ENCODE results near the gene MT2A. TPM values are rescaled to one million over a fixed set of nuclear protein-coding genes. Genes with fewer than 3 reads are reported as not detected.
A peak's percentile ranks its signal among the peaks of the same experiment; 100 is the strongest.

Gene MT2A
- total and polyA plus RNA-seq, 7 experiments from 2014 or later, result 15.0 to 435 (median 40.7) TPM

DNA sequence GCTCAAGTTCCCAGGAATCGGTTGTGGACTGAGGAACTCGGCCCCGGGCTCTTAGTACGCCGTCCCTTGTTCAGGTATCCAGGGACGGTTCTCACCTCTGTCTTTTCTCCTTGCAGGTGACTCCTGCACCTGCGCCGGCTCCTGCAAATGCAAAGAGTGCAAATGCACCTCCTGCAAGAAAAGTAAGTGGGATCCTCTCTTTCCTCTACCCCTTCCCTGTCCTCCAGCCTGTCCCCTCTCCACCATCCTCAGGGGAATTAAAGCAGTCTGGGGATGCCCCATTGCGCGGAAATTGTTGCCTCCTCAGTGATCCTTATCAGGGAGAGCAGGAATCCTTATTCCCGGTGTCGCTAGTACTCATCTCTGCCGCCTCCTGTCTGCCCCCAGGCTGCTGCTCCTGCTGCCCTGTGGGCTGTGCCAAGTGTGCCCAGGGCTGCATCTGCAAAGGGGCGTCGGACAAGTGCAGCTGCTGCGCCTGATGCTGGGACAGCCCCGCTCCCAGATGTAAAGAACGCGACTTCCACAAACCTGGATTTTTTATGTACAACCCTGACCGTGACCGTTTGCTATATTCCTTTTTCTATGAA, 585 bp downstream of the MT2A start:
- peaks cover 35 to 55% (median 47%) of the 10 kb centered on the region in 7 donors for H3K4me1 Mint-ChIP-seq
- H3K4me1 ChIP-seq (ENCODE audit: control insufficient read depth in 2 of 2, insufficient read depth in 2 of 2, low read length in 2 of 2), result peaks cover 29 to 34% of the 10 kb centered on the region in 2 donors
- no peaks in the 10 kb centered on the region for H3K36me3 ChIP-seq (ENCODE audit: control insufficient read depth in 2 of 3, insufficient read depth in 3 of 3, low read length in 3 of 3)
- POLR2A ChIA-PET, result interaction anchor here (0.7 to 4.8 kb wide), 11 partner anchors 14 to 100 kb away, joined by 3 to 23 read pairs (median 4); partner anchors contain the start of genes MT1F and MT1X
- CTCF ChIA-PET, result interaction anchor here (1.0 to 2.6 kb wide), 4 partner anchors 15 to 93 kb away, joined by 3 to 10 read pairs (median 4); partner anchors contain the start of gene MT1H
- no peaks in the 10 kb centered on the region for H3K9me3 Mint-ChIP-seq
- peak overlapping the region; percentile 85 to 99 (median 93) for H3K27ac Mint-ChIP-seq
- H3K4me3 ChIP-seq (ENCODE audit: low read length), result peak overlapping the region; percentile 97
- ATAC-seq (no peak), DNase-seq (peak in 2 of 9 donors; percentile 27 to 29)
- H3K27ac ChIP-seq (ENCODE audit: low read depth, low read length), result peak overlapping the region; percentile 94
- no peaks in the 10 kb centered on the region for H3K27me3 Mint-ChIP-seq
- peak overlapping the region; percentile 85 to 100 (median 96) for H3K4me3 Mint-ChIP-seq
- peaks cover 0 to 5% (median 0%) of the 10 kb centered on the region in 5 donors for H3K36me3 Mint-ChIP-seq
- H3K27me3 ChIP-seq (ENCODE audit: control insufficient read depth in 2 of 2, insufficient read depth in 2 of 2, low read length in 2 of 2), result no peaks in the 10 kb centered on the region
- no peaks in the 10 kb centered on the region for H3K9me3 ChIP-seq (ENCODE audit: control insufficient read depth in 2 of 3, low read length in 3 of 3)
- intact Hi-C loops (cut with micrococcal nuclease), result loop anchor here (1.0 to 5.0 kb wide), 18 partner anchors 8 to 1520 kb away; partner anchors contain the start of genes MT1E (in 2 of the 2), MT1X (in 2 of the 2), AMFR (in 1 of the 2) and CFAP20 (in 1 of the 2)

DNA sequence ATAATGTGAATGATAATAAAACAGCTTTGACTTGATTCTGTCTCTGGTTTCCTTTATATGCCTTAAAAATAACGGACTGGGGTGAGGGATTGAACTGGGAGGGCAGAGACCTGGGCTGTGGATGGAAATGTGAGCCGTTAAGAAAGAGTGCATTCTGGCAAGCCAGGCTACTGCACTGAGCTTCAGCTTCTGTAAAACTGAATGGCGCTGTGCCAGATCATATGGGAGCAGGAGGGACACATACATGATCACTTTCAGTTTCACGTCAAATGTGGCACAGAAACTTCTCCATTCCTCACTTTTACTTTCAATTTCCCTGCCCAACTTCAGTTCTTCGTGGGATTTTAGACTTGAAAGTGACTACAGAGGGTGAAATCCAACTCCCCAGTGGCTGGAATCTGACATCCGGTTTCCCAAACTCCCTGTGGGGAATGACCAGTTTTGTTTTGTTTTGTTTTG, 1.1 kb downstream of the MT2A start:
- ATAC-seq (peak; percentile 60), DNase-seq (peak; percentile 28 to 90 (median 82))
- peak overlapping the region; percentile 85 to 99 (median 93) for H3K27ac Mint-ChIP-seq
- H3K9me3 ChIP-seq (ENCODE audit: control insufficient read depth in 2 of 3, low read length in 3 of 3), result no peaks in the 10 kb centered on the region
- no peaks in the 10 kb centered on the region for H3K27me3 ChIP-seq (ENCODE audit: control insufficient read depth in 2 of 2, insufficient read depth in 2 of 2, low read length in 2 of 2)
- H3K9me3 Mint-ChIP-seq, result no peaks in the 10 kb centered on the region
- H3K4me1 Mint-ChIP-seq, result peaks cover 36 to 60% (median 47%) of the 10 kb centered on the region in 7 donors
- no peaks in the 10 kb centered on the region for H3K36me3 ChIP-seq (ENCODE audit: control insufficient read depth in 2 of 3, insufficient read depth in 3 of 3, low read length in 3 of 3)
- H3K36me3 Mint-ChIP-seq, result peaks cover 0 to 5% (median 0%) of the 10 kb centered on the region in 5 donors
- ChIA-PET CTCF (interaction anchor here (1.0 to 2.6 kb wide), 3 partner anchors 15 to 60 kb away, joined by 3 to 10 read pairs (median 5); partner anchors contain the start of gene MT1H), POLR2A (interaction anchor here (0.8 to 4.8 kb wide), 3 partner anchors 46 to 73 kb away, joined by 3 to 23 read pairs (median 4); partner anchors contain the start of gene MT1X)
- H3K27me3 Mint-ChIP-seq, result no peaks in the 10 kb centered on the region
- H3K4me3 Mint-ChIP-seq, result peak overlapping the region; percentile 85 to 100 (median 96)
- H3K4me1 ChIP-seq (ENCODE audit: control insufficient read depth in 2 of 2, insufficient read depth in 2 of 2, low read length in 2 of 2), result peaks cover 29 to 34% of the 10 kb centered on the region in 2 donors
- intact Hi-C loops (cut with micrococcal nuclease), result loop anchor here (1.0 to 5.0 kb wide), 9 partner anchors 8 to 1519 kb away; partner anchors contain the start of genes AMFR (in 1 of the 2), CFAP20 (in 1 of the 2), HERPUD1 (in 1 of the 2) and KATNB1 (in 1 of the 2)
- peak overlapping the region; percentile 94 for H3K27ac ChIP-seq (ENCODE audit: low read depth, low read length)
- H3K4me3 ChIP-seq (ENCODE audit: low read length), result peak overlapping the region; percentile 97

DNA sequence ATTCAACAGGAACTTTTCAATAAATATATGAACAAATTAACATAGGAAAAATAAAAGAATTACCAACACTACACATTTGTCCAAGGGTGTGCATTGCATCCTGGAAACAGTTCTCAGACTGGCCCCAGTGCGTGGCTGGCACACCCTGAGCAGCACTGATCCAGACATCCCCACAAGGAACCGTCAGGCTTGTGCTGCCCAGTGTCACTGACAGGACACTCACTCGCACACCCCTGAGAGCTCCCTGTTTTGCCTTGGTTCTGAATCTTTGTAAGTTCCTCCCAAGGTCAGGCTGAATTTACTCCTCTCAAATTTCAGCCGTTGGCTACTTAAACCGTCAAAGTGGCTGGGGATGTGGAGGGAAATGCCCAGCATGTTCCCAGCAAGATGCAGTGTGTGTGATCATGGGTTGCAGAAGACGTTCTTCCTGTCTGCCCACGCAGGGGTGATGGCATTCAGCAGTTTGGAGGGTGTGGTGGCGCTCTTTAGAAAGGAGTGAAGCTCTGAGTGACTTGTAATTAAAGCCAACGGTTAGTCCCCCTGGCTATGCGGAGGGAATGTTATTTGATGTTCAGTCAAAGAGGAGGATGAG, 1.7 kb downstream of the MT2A start:
- POLR2A ChIA-PET, result interaction anchor here (0.8 to 1.5 kb wide), 4 partner anchors 14 to 72 kb away, joined by 3 to 4 read pairs (median 4); partner anchors contain the start of genes MT1E and MT1X

DNA sequence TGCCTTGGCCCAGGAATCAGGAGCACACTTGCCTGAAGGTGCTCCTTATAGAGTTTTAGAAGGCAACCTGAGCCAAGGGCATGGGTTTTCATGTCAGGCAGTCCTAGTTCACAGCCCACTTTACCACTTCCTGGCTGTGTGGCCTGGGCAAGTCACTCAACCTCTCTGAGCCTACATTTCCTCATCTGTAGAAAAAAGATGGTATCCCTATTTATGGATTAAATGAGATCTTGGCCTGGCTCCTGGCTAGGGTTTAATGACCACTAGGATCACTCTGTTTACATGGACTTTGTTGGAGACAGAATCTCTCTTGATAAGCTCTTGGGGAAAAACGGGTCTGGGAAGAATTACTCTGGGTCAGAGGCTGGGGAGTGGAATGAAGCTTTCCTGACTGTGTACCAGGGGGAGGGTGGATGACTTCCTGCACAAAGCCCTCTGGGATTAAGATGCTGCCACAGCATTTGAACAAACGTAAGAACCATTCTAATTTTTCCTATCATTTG, 2.3 kb downstream of the MT2A start:
- intact Hi-C loops (cut with micrococcal nuclease), result no loop called here
- Histone ChIP-seq H3K27me3 (ENCODE audit: control insufficient read depth in 2 of 2, insufficient read depth in 2 of 2, low read length in 2 of 2) (no peaks in the 10 kb centered on the region), H3K27ac (ENCODE audit: low read depth, low read length) (peak overlapping the region; percentile 94), H3K4me3 (ENCODE audit: low read length) (peak overlapping the region; percentile 97), H3K4me1 (ENCODE audit: control insufficient read depth in 2 of 2, insufficient read depth in 2 of 2, low read length in 2 of 2) (peaks cover 29 to 34% of the 10 kb centered on the region in 2 donors), H3K9me3 (ENCODE audit: control insufficient read depth in 2 of 3, low read length in 3 of 3) (no peaks in the 10 kb centered on the region), H3K36me3 (ENCODE audit: control insufficient read depth in 2 of 3, insufficient read depth in 3 of 3, low read length in 3 of 3) (no peaks in the 10 kb centered on the region)
- peak overlapping the region; percentile 85 to 99 (median 93) for H3K27ac Mint-ChIP-seq
- H3K36me3 Mint-ChIP-seq, result peaks cover 0 to 5% (median 0%) of the 10 kb centered on the region in 5 donors
- peak overlapping the region; percentile 81 to 100 (median 93) for H3K4me3 Mint-ChIP-seq
- POLR2A ChIA-PET, result interaction anchor here (1.0 to 1.5 kb wide), 4 partner anchors 13 to 72 kb away, joined by 3 to 5 read pairs (median 4); partner anchors contain the start of genes MT1E and MT1X
- H3K27me3 Mint-ChIP-seq, result no peaks in the 10 kb centered on the region
- no peaks in the 10 kb centered on the region for H3K9me3 Mint-ChIP-seq
- DNase-seq, result no peak
- CTCF ChIA-PET, result interaction anchor here (1.3 to 2.6 kb wide), 2 partner anchors 33 to 98 kb away, joined by 3 to 10 read pairs; no protein-coding TSS in a partner anchor
- H3K4me1 Mint-ChIP-seq, result peaks cover 38 to 69% (median 46%) of the 10 kb centered on the region in 7 donors
- peak; percentile 23 for ATAC-seq

More for the DNA sequence above, 1.7 kb downstream of the MT2A start:
- H3K9me3 Mint-ChIP-seq, result no peaks in the 10 kb centered on the region
- DNase-seq (peak; percentile 33 to 83 (median 77)), ATAC-seq (peak; percentile 77)
- peak overlapping the region; percentile 97 for H3K4me3 ChIP-seq (ENCODE audit: low read length)
- no peaks in the 10 kb centered on the region for H3K36me3 ChIP-seq (ENCODE audit: control insufficient read depth in 2 of 3, insufficient read depth in 3 of 3, low read length in 3 of 3)
- intact Hi-C loops (cut with micrococcal nuclease), result no loop called here
- H3K27me3 Mint-ChIP-seq, result no peaks in the 10 kb centered on the region
- CTCF ChIA-PET, result interaction anchor here (1.0 to 2.6 kb wide), 3 partner anchors 14 to 60 kb away, joined by 3 to 10 read pairs (median 5); partner anchors contain the start of gene MT1H
- peaks cover 29 to 34% of the 10 kb centered on the region in 2 donors for H3K4me1 ChIP-seq (ENCODE audit: control insufficient read depth in 2 of 2, insufficient read depth in 2 of 2, low read length in 2 of 2)
- peak overlapping the region; percentile 94 for H3K27ac ChIP-seq (ENCODE audit: low read depth, low read length)
- peak overlapping the region; percentile 85 to 100 (median 96) for H3K4me3 Mint-ChIP-seq
- no peaks in the 10 kb centered on the region for H3K9me3 ChIP-seq (ENCODE audit: control insufficient read depth in 2 of 3, low read length in 3 of 3)
- no peaks in the 10 kb centered on the region for H3K27me3 ChIP-seq (ENCODE audit: control insufficient read depth in 2 of 2, insufficient read depth in 2 of 2, low read length in 2 of 2)
- H3K27ac Mint-ChIP-seq, result peak overlapping the region; percentile 85 to 99 (median 93)
- peaks cover 0 to 5% (median 0%) of the 10 kb centered on the region in 5 donors for H3K36me3 Mint-ChIP-seq
- peaks cover 36 to 66% (median 46%) of the 10 kb centered on the region in 7 donors for H3K4me1 Mint-ChIP-seq

DNA sequence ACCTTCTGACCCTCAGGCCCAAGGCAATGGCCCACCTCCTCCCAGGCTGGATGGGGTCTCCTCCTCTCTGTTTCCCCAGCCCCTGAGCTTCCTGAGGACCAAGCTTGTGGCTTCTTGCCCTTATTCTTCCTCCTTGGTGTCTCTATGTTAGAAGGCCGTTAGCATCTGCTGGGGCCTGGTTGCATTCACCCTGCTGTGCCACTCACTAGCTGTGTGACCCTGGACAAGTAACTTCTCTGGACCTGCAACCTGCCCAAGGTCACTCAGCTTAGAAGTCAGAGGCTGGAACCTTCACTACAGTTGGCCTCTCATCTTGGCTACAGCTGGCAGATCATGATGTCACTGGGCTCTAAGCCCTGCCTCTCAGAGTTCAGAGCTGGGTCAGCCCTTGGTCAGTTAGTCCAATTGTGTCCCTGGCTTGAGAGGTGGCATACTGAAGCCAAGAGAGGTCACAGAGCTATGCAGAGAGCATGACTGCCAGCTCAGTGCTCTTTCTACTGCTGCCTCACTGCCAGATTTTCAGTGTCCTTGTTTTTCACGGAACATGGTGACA, 3.0 kb downstream of the MT2A start:
- Mint-ChIP-seq H3K9me3 (no peaks in the 10 kb centered on the region), H3K27me3 (no peaks in the 10 kb centered on the region), H3K4me3 (peak overlapping the region in 9 of 10 donors; percentile 7 to 90 (median 37)), H3K4me1 (peaks cover 38 to 67% (median 44%) of the 10 kb centered on the region in 7 donors), H3K36me3 (peaks cover 0 to 5% (median 0%) of the 10 kb centered on the region in 5 donors), H3K27ac (peak overlapping the region; percentile 85 to 99 (median 93))
- H3K9me3 ChIP-seq (ENCODE audit: control insufficient read depth in 2 of 3, low read length in 3 of 3), result no peaks in the 10 kb centered on the region
- ATAC-seq, result no peak
- POLR2A ChIA-PET, result interaction anchor here (0.7 to 1.5 kb wide), 5 partner anchors 13 to 93 kb away, joined by 3 to 5 read pairs (median 4); partner anchors contain the start of gene MT1X
- peaks cover 29 to 34% of the 10 kb centered on the region in 2 donors for H3K4me1 ChIP-seq (ENCODE audit: control insufficient read depth in 2 of 2, insufficient read depth in 2 of 2, low read length in 2 of 2)
- no peak overlapping the region for H3K4me3 ChIP-seq (ENCODE audit: low read length)
- no peak for DNase-seq
- no peaks in the 10 kb centered on the region for H3K27me3 ChIP-seq (ENCODE audit: control insufficient read depth in 2 of 2, insufficient read depth in 2 of 2, low read length in 2 of 2)
- CTCF ChIA-PET, result interaction anchor here (0.8 to 2.6 kb wide), 4 partner anchors 32 to 98 kb away, joined by 3 to 10 read pairs (median 4); no protein-coding TSS in a partner anchor
- H3K36me3 ChIP-seq (ENCODE audit: control insufficient read depth in 2 of 3, insufficient read depth in 3 of 3, low read length in 3 of 3), result no peaks in the 10 kb centered on the region
- peak overlapping the region; percentile 94 for H3K27ac ChIP-seq (ENCODE audit: low read depth, low read length)
- intact Hi-C loops (cut with micrococcal nuclease), result no loop called here

Measured in naive thymus-derived CD4-positive, alpha-beta T cell (primary cell).